ENCODE measurements around the gene GABRR2. TPM values are rescaled to one million over a fixed set of nuclear protein-coding genes. Genes with fewer than 3 reads are reported as not detected.

The GABRR2 gene
- total RNA-seq, 4 donors from 2014 or later: 0.70 to 6.6 (median 2.1) TPM

GRCh38 chr6:89250239-89250638, 64.9 kb downstream of the GABRR2 start:
- no peak for DNase-seq
- TF ChIP-seq CTCF (IDR thresholded peaks at IDR 0.05) (no peak), POLR2A (IDR thresholded peaks at IDR 0.05) (no peak)
- H3K27me3 ChIP-seq: no peaks in the 10 kb centered on the region
- H3K27ac ChIP-seq: no peak overlapping the region
- no peak overlapping the region for H3K4me3 ChIP-seq
- H3K4me1 ChIP-seq: no peaks in the 10 kb centered on the region
- no peaks in the 10 kb centered on the region for H3K36me3 ChIP-seq
- H3K9me3 ChIP-seq: no peaks in the 10 kb centered on the region

- TF ChIP-seq CTCF (IDR thresholded peaks at IDR 0.05): no peak
- TF ChIP-seq POLR2A (IDR thresholded peaks at IDR 0.05): no peak
- Histone ChIP-seq H3K27me3 (no peaks in the 10 kb centered on the region), H3K9me3 (no peaks in the 10 kb centered on the region), H3K27ac (no peak overlapping the region), H3K4me3 (no peak overlapping the region), H3K4me1 (no peaks in the 10 kb centered on the region), H3K36me3 (no peaks in the 10 kb centered on the region)
- no peak for DNase-seq
These were observed 70.7 kb downstream of the GABRR2 start for GRCh38 chr6:89244241-89244985.

- H3K27ac ChIP-seq: no peak overlapping the region
- H3K4me1 ChIP-seq: no peaks in the 10 kb centered on the region
- no peaks in the 10 kb centered on the region for H3K9me3 ChIP-seq
- TF ChIP-seq CTCF (IDR thresholded peaks at IDR 0.05) (no peak), POLR2A (IDR thresholded peaks at IDR 0.05) (no peak)
- H3K4me3 ChIP-seq: no peak overlapping the region
- H3K36me3 ChIP-seq: no peaks in the 10 kb centered on the region
- no peak for DNase-seq
- no peaks in the 10 kb centered on the region for H3K27me3 ChIP-seq
These were observed 71.8 kb downstream of the GABRR2 start for GRCh38 chr6:89243331-89243629.

- Histone ChIP-seq H3K27me3 (no peaks in the 10 kb centered on the region), H3K36me3 (no peaks in the 10 kb centered on the region), H3K27ac (no peak overlapping the region), H3K4me3 (no peak overlapping the region), H3K4me1 (no peaks in the 10 kb centered on the region), H3K9me3 (no peaks in the 10 kb centered on the region)
- no peak for TF ChIP-seq POLR2A (IDR thresholded peaks at IDR 0.05)
- peak in 5 of 6 experiments; percentile 3 to 70 (median 68) for TF ChIP-seq CTCF (IDR thresholded peaks at IDR 0.05)
- DNase-seq: no peak
These were observed 72.3 kb downstream of the GABRR2 start for GRCh38 chr6:89242574-89243330.

GRCh38 chr6:89239338-89239737, 75.8 kb downstream of the GABRR2 start:
- Histone ChIP-seq H3K4me1 (no peaks in the 10 kb centered on the region), H3K27ac (no peak overlapping the region), H3K36me3 (no peaks in the 10 kb centered on the region), H3K4me3 (no peak overlapping the region), H3K9me3 (peaks cover 0 to 4% (median 0%) of the 10 kb centered on the region in 4 donors), H3K27me3 (no peaks in the 10 kb centered on the region)
- DNase-seq: no peak
- TF ChIP-seq CTCF (IDR thresholded peaks at IDR 0.05): peak in 4 of 6 experiments; percentile 12 to 43 (median 24)
- TF ChIP-seq POLR2A (IDR thresholded peaks at IDR 0.05): no peak

Data from Peyer's patch (tissue), 4 donors.